Endothelial cell of umbilical vein (primary cell): ENCODE results near the gene LARGE1. TPM values are rescaled to one million over a fixed set of nuclear protein-coding genes. Genes with fewer than 3 reads are reported as not detected.

ENCODE experiments used
- BruUV-seq: library from RNA; stranded (reverse); fragments of 400-500 nt; replicated peaks from 2 replicates; lab custom pipeline; 2021; lab: Mats Ljungman, UMichigan
- CTCF ChIA-PET: fragments of 300-600, 350-600 bp; sonication (Branson Sonifier 250); formaldehyde crosslinking; loops from one replicate; lab custom pipeline; 2021; ENCODE audit warnings: antibody characterized with exemption, inconsistent platforms; lab: Charles Lee
- POLR2A ChIA-PET: fragments of 300-600, 350-600 bp; sonication (Branson Sonifier 250); formaldehyde crosslinking; loops from one replicate; lab custom pipeline; 2021; ENCODE audit warnings: antibody characterized with exemption, inconsistent platforms; lab: Charles Lee
- DNase-seq: peaks from one replicate; pipeline ENCODE4 v3.0.0-alpha.2; 2011; ENCODE audit warnings: low read depth, low spot score
- FAIRE-seq: peaks from 2 replicates; lab custom pipeline; 2011; peaks lifted over from hg19 to GRCh38; lab: Jason Lieb, UNC
- H2AFZ ChIP-seq: 2 replicates; pipeline ENCODE4 v1.6.0; 2012; ENCODE audit warnings: low read depth, low read length, control low read depth, inconsistent platforms
- H3K27ac ChIP-seq: 2 replicates; pipeline ENCODE4 v1.5.1; 2011; ENCODE audit warnings: low read depth, mild to moderate bottlenecking, control low read depth, low read length, moderate library complexity; ENCODE audit not compliant: insufficient read depth
- H3K27me3 ChIP-seq, 2 experiments: 2 replicates each; pipeline versions ENCODE4 v1.6.0 to v1.6.1; 2011; ENCODE audit warnings: low read length in 2 of 2, mixed read lengths in 1 of 2; ENCODE audit not compliant: control insufficient read depth in 2 of 2, insufficient read depth in 2 of 2
- H3K36me3 ChIP-seq, 2 experiments: 2 replicates in 1 of 2; 3 replicates in 1 of 2; pipeline ENCODE4 v1.5.1; 2011; ENCODE audit warnings: low read length in 2 of 2, mild to moderate bottlenecking in 1 of 2, moderate library complexity in 1 of 2; ENCODE audit not compliant: control insufficient read depth in 2 of 2, insufficient read depth in 2 of 2; ENCODE audit errors: extremely low read depth in 1 of 2
- H3K4me1 ChIP-seq: 3 replicates; pipeline ENCODE4 v1.5.1; 2011; ENCODE audit warnings: mild to moderate bottlenecking, low read length; ENCODE audit not compliant: control insufficient read depth, insufficient read depth; ENCODE audit errors: extremely low read depth
- H3K4me2 ChIP-seq: 2 replicates; pipeline ENCODE4 v1.6.1; 2011; ENCODE audit warnings: low read length, control low read depth, mixed read lengths; ENCODE audit not compliant: insufficient read depth
- H3K4me3 ChIP-seq, 3 experiments: fragments of 200-600 bp in 1 of 3; sonication (generic), shearing (Covaris generic) in 1 of 3; replicated peaks in 1 of 3; 2 replicates each; pipeline ENCODE4 v1.5.1; 2011 to 2016; ENCODE audit warnings: control low read depth in 3 of 3, low read length in 3 of 3, mild to moderate bottlenecking in 2 of 3, inconsistent platforms in 1 of 3, low read depth in 1 of 3, moderate library complexity in 1 of 3; ENCODE audit not compliant: insufficient read depth in 1 of 3
- H3K79me2 ChIP-seq: 2 replicates; pipeline ENCODE4 v1.6.0; 2012; ENCODE audit warnings: low read length, inconsistent platforms; ENCODE audit not compliant: control insufficient read depth, insufficient read depth
- H3K9ac ChIP-seq: replicated peaks from 2 replicates; pipeline ENCODE3; 2011; ENCODE audit warnings: low read length, control low read depth; ENCODE audit not compliant: insufficient read depth; ENCODE audit errors: extremely low read depth
- H3K9me1 ChIP-seq: replicated peaks from 3 replicates; pipeline ENCODE4 v1.6.0; 2011; ENCODE audit warnings: mild to moderate bottlenecking, low read length; ENCODE audit not compliant: control insufficient read depth, insufficient read depth; ENCODE audit errors: extremely low read depth
- H3K9me3 ChIP-seq: replicated peaks from 2 replicates; pipeline ENCODE4 v1.5.1; 2012; ENCODE audit warnings: low read length, inconsistent platforms; ENCODE audit not compliant: control insufficient read depth, insufficient read depth
- H4K20me1 ChIP-seq: replicated peaks from 2 replicates; pipeline ENCODE3; 2011; ENCODE audit warnings: mild to moderate bottlenecking, low read length; ENCODE audit not compliant: control insufficient read depth, insufficient read depth; ENCODE audit errors: extremely low read depth
- CTCF ChIP-seq, 2 donors: IDR thresholded peaks; 1 replicate in 1 of 2; 2 replicates in 1 of 2; pipeline ENCODE4 v1.5.1; 2011; ENCODE audit warnings: low read length in 2 of 2, mild to moderate bottlenecking in 2 of 2, moderate library complexity in 2 of 2, control low read depth in 1 of 2, inconsistent platforms in 1 of 2, low read depth in 1 of 2; ENCODE audit not compliant: insufficient read depth in 1 of 2; ENCODE audit errors: extremely low read depth in 1 of 2
- EZH2 ChIP-seq: IDR thresholded peaks from 2 replicates; pipeline ENCODE4 v1.6.1; 2012; ENCODE audit warnings: borderline replicate concordance, low read depth, mild to moderate bottlenecking, moderate library complexity, low read length, inconsistent platforms; ENCODE audit not compliant: severe bottlenecking
- FOS ChIP-seq: IDR thresholded peaks from 2 replicates; pipeline ENCODE4 v1.6.1; 2011; ENCODE audit warnings: mild to moderate bottlenecking, low read length, moderate library complexity, borderline replicate concordance; ENCODE audit not compliant: insufficient read depth
- GATA2 ChIP-seq: IDR thresholded peaks from 2 replicates; pipeline ENCODE4 v1.7.0; 2011; ENCODE audit warnings: low read depth, mild to moderate bottlenecking, moderate library complexity, mixed read lengths, low read length; ENCODE audit not compliant: insufficient read length, insufficient read depth
- JUN ChIP-seq: IDR thresholded peaks from 2 replicates; pipeline ENCODE4 v1.6.1; 2011; ENCODE audit warnings: borderline replicate concordance, low read depth; ENCODE audit not compliant: insufficient read length, insufficient read depth
- MAX ChIP-seq: IDR thresholded peaks from 2 replicates; pipeline ENCODE4 v1.6.1; 2011; ENCODE audit not compliant: insufficient read depth, insufficient read length
- MYC ChIP-seq: IDR thresholded peaks from one replicate; pipeline ENCODE4 v1.6.1; 2011; ENCODE audit warnings: mild to moderate bottlenecking, low read depth, low read length
- POLR2A ChIP-seq: IDR thresholded peaks from 2 replicates; pipeline ENCODE4 v1.6.1; 2012; ENCODE audit warnings: low read depth, mild to moderate bottlenecking, control low read depth, low read length
- POLR2AphosphoS5 ChIP-seq: IDR thresholded peaks from 2 replicates; pipeline ENCODE4 v1.6.1; 2012; ENCODE audit warnings: low read depth, mild to moderate bottlenecking, control low read depth, low read length, moderate library complexity; ENCODE audit not compliant: insufficient read depth
- dilution Hi-C: fragments of 300-500 bp; cut with MboI; formaldehyde crosslinking; loops from one replicate; pipeline ENCODE4 v1.15.0; 2019; ENCODE audit warnings: low sequenced_read_pairs; ENCODE audit not compliant: extremely low pct_ligation_motif_present
- intact Hi-C: fragments of 100-400 bp; cut with micrococcal nuclease; formaldehyde crosslinking; loops from one replicate; pipeline ENCODE4 v1.10.0; 2022
- polyA plus RNA-seq, 4 experiments: library from polyadenylated mRNA; depleted of rRNA in 3 of 4; stranded (reverse) in 3 of 4; unstranded in 1 of 4; fragments of >200 nt; gene quantifications; 2 replicates each; pipeline versions ENCODE4 v1.2.1 to v1.2.3, GENCODE V29; 2011 to 2012; ENCODE audit warnings: missing spikeins in 1 of 4
- total RNA-seq: library from RNA; stranded (reverse); gene quantifications from 2 replicates; pipeline ENCODE4 v1.2.3, GENCODE V29; 2021

The LARGE1 gene
- total and polyA plus RNA-seq, 2 donors (not counting 3 experiments of a cell fraction or from before 2014, with no cell fraction given): 0.95 to 4.4 TPM

- dilution Hi-C loops (no loop called here), intact Hi-C loops (no loop called here)
- POLR2A ChIA-PET: no interaction called here
- H3K36me3 ChIP-seq: no peaks in the 10 kb centered on the region
- no peak overlapping the region for H2AFZ ChIP-seq
- DNase-seq (no peak), FAIRE-seq (no peak)
- H3K79me2 ChIP-seq: no peaks in the 10 kb centered on the region
- H3K9ac ChIP-seq: no peak overlapping the region
- no peaks in the 10 kb centered on the region for H4K20me1 ChIP-seq
- no peaks in the 10 kb centered on the region for H3K9me1 ChIP-seq
- H3K4me3 ChIP-seq: no peak overlapping the region
- CTCF ChIA-PET: no interaction called here
- TF ChIP-seq CTCF (IDR thresholded peaks at IDR 0.05; ENCODE audit: extremely low read depth in 1 of 2, insufficient read depth in 1 of 2, low read depth in 1 of 2, low read length in 2 of 2): no peak
- no peak for TF ChIP-seq POLR2AphosphoS5
- no peak for TF ChIP-seq MYC
- no peak overlapping the region for H3K4me2 ChIP-seq
- H3K9me3 ChIP-seq: peaks cover 7% of the 10 kb centered on the region
- H3K27me3 ChIP-seq: no peaks in the 10 kb centered on the region
- BruUV-seq: no TSS peak
- H3K27ac ChIP-seq: no peak overlapping the region
- H3K4me1 ChIP-seq: no peaks in the 10 kb centered on the region
These were observed 377.6 kb downstream of the LARGE1 start for GRCh38 chr22:33542722-33543121.

- H3K4me2 ChIP-seq: no peak overlapping the region
- intact Hi-C loops: no loop called here
- POLR2A ChIA-PET: no interaction called here
These were observed 378.1 kb downstream of the LARGE1 start for GRCh38 chr22:33542153-33542552.

More at GRCh38 chr22:33542153-33542552, 378.1 kb downstream of the LARGE1 start:
- H3K27me3 ChIP-seq: no peaks in the 10 kb centered on the region
- dilution Hi-C loops: no loop called here
- no peaks in the 10 kb centered on the region for H3K36me3 ChIP-seq
- DNase-seq: no peak
- no peak overlapping the region for H2AFZ ChIP-seq
- H3K79me2 ChIP-seq: no peaks in the 10 kb centered on the region
- no peaks in the 10 kb centered on the region for H3K9me1 ChIP-seq
- no peak overlapping the region for H3K4me3 ChIP-seq
- FAIRE-seq: no peak
- TF ChIP-seq CTCF (IDR thresholded peaks at IDR 0.05; ENCODE audit: extremely low read depth in 1 of 2, insufficient read depth in 1 of 2, low read depth in 1 of 2, low read length in 2 of 2) (no peak), FOS (no peak), MAX (no peak), EZH2 (no peak), GATA2 (no peak), POLR2A (no peak), POLR2AphosphoS5 (no peak), JUN (no peak), MYC (no peak)
- H3K4me1 ChIP-seq: no peaks in the 10 kb centered on the region
- BruUV-seq: no TSS peak
- CTCF ChIA-PET: no interaction called here
- H3K9ac ChIP-seq: no peak overlapping the region
- peaks cover 7% of the 10 kb centered on the region for H3K9me3 ChIP-seq
- H4K20me1 ChIP-seq: no peaks in the 10 kb centered on the region
- H3K27ac ChIP-seq: no peak overlapping the region
